Activated B cell treated with CpG ODN at 0.5 μM for 24 hours (primary cell): ENCODE results near the gene INTS15. TPM values are rescaled to one million over a fixed set of nuclear protein-coding genes. Genes with fewer than 3 reads are reported as not detected.
A peak's percentile ranks its signal among the peaks of the same experiment; 100 is the strongest.

Source experiments
- ATAC-seq: fragments of 200-7000 bp; cut with Tn5 transposase; one replicate; pipeline ENCODE4 v1.10.0; 2021; ENCODE audit warnings: low read depth, mild to moderate bottlenecking, moderate library complexity
- CTCF ChIA-PET: fragments of 350-600 bp; sonication (Branson Sonifier 250); formaldehyde crosslinking; loops from one replicate; lab custom pipeline; 2021; ENCODE audit warnings: antibody characterized with exemption; lab: Charles Lee
- POLR2A ChIA-PET: fragments of 350-600 bp; sonication (Branson Sonifier 250); formaldehyde crosslinking; loops from one replicate; lab custom pipeline; 2021; ENCODE audit warnings: antibody characterized with exemption; lab: Charles Lee
- DNase-seq: peaks from one replicate; pipeline ENCODE4 v3.0.0; 2022
- H3K27ac Mint-ChIP-seq: one replicate; pipeline ENCODE4 v1.8.0; 2020; ENCODE audit warnings: mixed read lengths
- H3K27me3 Mint-ChIP-seq: one replicate; pipeline ENCODE4 v1.8.0; 2021; ENCODE audit warnings: mixed read lengths
- H3K36me3 Mint-ChIP-seq: one replicate; pipeline ENCODE4 v1.8.0; 2021; ENCODE audit warnings: low read depth, mixed read lengths
- H3K4me1 Mint-ChIP-seq: one replicate; pipeline ENCODE4 v1.8.0; 2021; ENCODE audit warnings: mixed read lengths
- H3K4me3 Mint-ChIP-seq: one replicate; pipeline ENCODE4 v1.8.0; 2020; ENCODE audit warnings: mild to moderate bottlenecking, mixed read lengths
- H3K9me3 Mint-ChIP-seq: one replicate; pipeline ENCODE4 v1.8.0; 2020; ENCODE audit warnings: mixed read lengths
- intact Hi-C: fragments of 100-400 bp; cut with micrococcal nuclease; formaldehyde crosslinking; loops from one replicate; pipeline ENCODE4 v1.15.1; 2024
- total RNA-seq: library from RNA; stranded (reverse); gene quantifications from 2 replicates; pipeline ENCODE4 v1.2.3, GENCODE V29; 2022
- TF ChIP-seq, protein P1 (sequence below): fragments of 200-600 bp; IDR thresholded peaks from one replicate; pipeline ENCODE4 v1.8.0; 2022; ENCODE audit warnings: antibody characterized with exemption, mild to moderate bottlenecking

Gene INTS15
- total RNA-seq, 1 donor from 2014 or later: 49.9 TPM

- TF ChIP-seq, protein P1, sequence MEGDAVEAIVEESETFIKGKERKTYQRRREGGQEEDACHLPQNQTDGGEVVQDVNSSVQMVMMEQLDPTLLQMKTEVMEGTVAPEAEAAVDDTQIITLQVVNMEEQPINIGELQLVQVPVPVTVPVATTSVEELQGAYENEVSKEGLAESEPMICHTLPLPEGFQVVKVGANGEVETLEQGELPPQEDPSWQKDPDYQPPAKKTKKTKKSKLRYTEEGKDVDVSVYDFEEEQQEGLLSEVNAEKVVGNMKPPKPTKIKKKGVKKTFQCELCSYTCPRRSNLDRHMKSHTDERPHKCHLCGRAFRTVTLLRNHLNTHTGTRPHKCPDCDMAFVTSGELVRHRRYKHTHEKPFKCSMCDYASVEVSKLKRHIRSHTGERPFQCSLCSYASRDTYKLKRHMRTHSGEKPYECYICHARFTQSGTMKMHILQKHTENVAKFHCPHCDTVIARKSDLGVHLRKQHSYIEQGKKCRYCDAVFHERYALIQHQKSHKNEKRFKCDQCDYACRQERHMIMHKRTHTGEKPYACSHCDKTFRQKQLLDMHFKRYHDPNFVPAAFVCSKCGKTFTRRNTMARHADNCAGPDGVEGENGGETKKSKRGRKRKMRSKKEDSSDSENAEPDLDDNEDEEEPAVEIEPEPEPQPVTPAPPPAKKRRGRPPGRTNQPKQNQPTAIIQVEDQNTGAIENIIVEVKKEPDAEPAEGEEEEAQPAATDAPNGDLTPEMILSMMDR: no peak
- Mint-ChIP-seq H3K27me3 (no peaks in the 10 kb centered on the region), H3K4me3 (no peak overlapping the region), H3K4me1 (peaks cover 21% of the 10 kb centered on the region), H3K9me3 (no peaks in the 10 kb centered on the region), H3K36me3 (peaks cover 65% of the 10 kb centered on the region), H3K27ac (peak overlapping the region; percentile 12)
- ChIA-PET POLR2A (interaction anchor here (0.7 to 3.1 kb wide), 2 partner anchors 11 to 14 kb away, joined by 6 to 16 read pairs; partner anchors contain the start of gene ZDHHC4), CTCF (interaction anchor here (0.5 to 1.8 kb wide), 2 partner anchors 8 to 109 kb away, joined by 3 read pairs; no protein-coding TSS in a partner anchor)
- ATAC-seq (no peak), DNase-seq (no peak)
- intact Hi-C loops: loop anchor here (5.0 kb wide), 1 partner anchor 269 kb away; no protein-coding TSS in a partner anchor
Measured at GRCh38 chr7:6588566-6588965, 1.3 kb upstream of the INTS15 start.

- H3K36me3 Mint-ChIP-seq: peaks cover 66% of the 10 kb centered on the region
Measured at GRCh38 chr7:6589151-6589828, 531 bp upstream of the INTS15 start.

GRCh38 chr7:6590645-6591110 lies 857 bp downstream of the INTS15 start:
- DNase-seq: no peak
- intact Hi-C loops: loop anchor here (1.0 to 10.0 kb wide), 4 partner anchors 13 to 1624 kb away; partner anchors contain the start of genes ZDHHC4, ZNF12 and ZNF316
- H3K27ac Mint-ChIP-seq: peak overlapping the region; percentile 80
- H3K9me3 Mint-ChIP-seq: no peaks in the 10 kb centered on the region
- peaks cover 21% of the 10 kb centered on the region for H3K4me1 Mint-ChIP-seq
- no peak for ATAC-seq
- H3K4me3 Mint-ChIP-seq: peak overlapping the region; percentile 89
- ChIA-PET CTCF (interaction anchor here (1.1 kb wide), 1 partner anchor 15 kb away, joined by 3 read pairs; no protein-coding TSS in a partner anchor), POLR2A (interaction anchor here (0.6 to 1.9 kb wide), 6 partner anchors 9 to 681 kb away, joined by 3 to 10 read pairs (median 5); no protein-coding TSS in a partner anchor)
- TF ChIP-seq, protein P1: no peak
- H3K27me3 Mint-ChIP-seq: no peaks in the 10 kb centered on the region
- H3K36me3 Mint-ChIP-seq: peaks cover 68% of the 10 kb centered on the region

More at GRCh38 chr7:6589151-6589828, 531 bp upstream of the INTS15 start:
- ATAC-seq (no peak), DNase-seq (no peak)
- Mint-ChIP-seq H3K27ac (peak overlapping the region; percentile 75), H3K9me3 (no peaks in the 10 kb centered on the region), H3K4me3 (peak overlapping the region; percentile 72), H3K27me3 (no peaks in the 10 kb centered on the region), H3K4me1 (peaks cover 21% of the 10 kb centered on the region)
- TF ChIP-seq, protein P1: no peak
- ChIA-PET POLR2A (interaction anchor here (0.6 to 3.1 kb wide), 4 partner anchors 11 to 136 kb away, joined by 3 to 16 read pairs (median 4); partner anchors contain the start of gene ZDHHC4), CTCF (interaction anchor here (0.6 to 1.8 kb wide), 4 partner anchors 12 to 109 kb away, joined by 3 to 4 read pairs (median 4); partner anchors contain the start of genes ZDHHC4 and ZNF316)
- intact Hi-C loops: loop anchor here (5.0 kb wide), 1 partner anchor 268 kb away; no protein-coding TSS in a partner anchor

- TF ChIP-seq, protein P1: no peak
- CTCF ChIA-PET: no interaction called here
- peaks cover 74% of the 10 kb centered on the region for H3K36me3 Mint-ChIP-seq
- POLR2A ChIA-PET: interaction anchor here (0.6 kb wide), 1 partner anchor 11 kb away, joined by 3 read pairs; no protein-coding TSS in a partner anchor
- peaks cover 4% of the 10 kb centered on the region for H3K4me1 Mint-ChIP-seq
- no peak overlapping the region for H3K27ac Mint-ChIP-seq
- no peak overlapping the region for H3K4me3 Mint-ChIP-seq
- H3K27me3 Mint-ChIP-seq: no peaks in the 10 kb centered on the region
- no peaks in the 10 kb centered on the region for H3K9me3 Mint-ChIP-seq
- no peak for DNase-seq
- ATAC-seq: no peak
- intact Hi-C loops: no loop called here
Measured at GRCh38 chr7:6600093-6600492, 10.3 kb downstream of the INTS15 start.

DNA sequence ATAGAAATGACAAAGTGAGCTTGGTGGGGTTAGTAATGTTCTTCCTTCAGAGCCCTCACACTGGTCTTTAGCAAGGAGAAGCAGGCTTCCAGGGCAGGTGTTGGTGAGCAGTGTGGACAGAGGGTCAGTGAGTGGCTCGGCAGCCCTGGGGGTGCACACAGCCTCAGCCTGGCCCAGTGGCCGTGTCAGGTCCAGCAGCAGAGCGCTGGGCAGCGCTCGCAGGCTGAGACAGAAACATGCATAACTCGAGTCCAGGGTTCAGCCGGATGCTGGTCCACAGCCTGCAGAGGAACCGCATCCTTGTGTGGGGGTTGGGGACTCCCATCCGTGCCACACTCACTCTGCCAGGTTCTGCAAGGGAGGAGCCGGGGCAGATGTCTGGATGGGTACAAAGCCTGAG lies 14.6 kb downstream of the INTS15 start:
- H3K36me3 Mint-ChIP-seq: peaks cover 61% of the 10 kb centered on the region
- intact Hi-C loops: no loop called here
- H3K27me3 Mint-ChIP-seq: no peaks in the 10 kb centered on the region
- no peak overlapping the region for H3K27ac Mint-ChIP-seq
- ChIA-PET CTCF (no interaction called here), POLR2A (no interaction called here)
- TF ChIP-seq, protein P1: no peak
- no peak overlapping the region for H3K4me3 Mint-ChIP-seq
- ATAC-seq: no peak
- H3K9me3 Mint-ChIP-seq: no peaks in the 10 kb centered on the region
- H3K4me1 Mint-ChIP-seq: peaks cover 4% of the 10 kb centered on the region
- DNase-seq: no peak
